HUES48 (cell line): ENCODE measurements around the gene GORASP1.
"Not testable (repeated sequence)": the region's sequence is repeated elsewhere in the genome, so short reads cannot be mapped to it uniquely, and the experiment has no call there.

Source experiments
- H3K27ac ChIP-seq: one replicate; pipeline ENCODE4 v1.7.0; 2013; ENCODE audit warnings: low read depth, low read length, inconsistent platforms
- H3K27me3 ChIP-seq: 2 replicates; pipeline ENCODE4 v1.6.1; 2013; ENCODE audit warnings: mild to moderate bottlenecking, low read length; ENCODE audit not compliant: control insufficient read depth, insufficient read depth
- H3K36me3 ChIP-seq: 2 replicates; pipeline ENCODE4 v1.6.1; 2013; ENCODE audit warnings: low read length; ENCODE audit not compliant: control insufficient read depth, insufficient read depth
- H3K4me1 ChIP-seq: 2 replicates; pipeline ENCODE4 v1.6.1; 2013; ENCODE audit warnings: mild to moderate bottlenecking, low read length; ENCODE audit not compliant: control insufficient read depth, insufficient read depth
- H3K4me3 ChIP-seq: 2 replicates; pipeline ENCODE4 v1.5.1; 2013; ENCODE audit warnings: mild to moderate bottlenecking, low read depth, low read length
- H3K9ac ChIP-seq: 2 replicates; pipeline ENCODE4 v1.6.1; 2013; ENCODE audit warnings: mild to moderate bottlenecking, low read depth, low read length, moderate library complexity
- H3K9me3 ChIP-seq: 2 replicates; pipeline ENCODE4 v1.6.1; 2013; ENCODE audit warnings: low read length; ENCODE audit not compliant: control insufficient read depth, insufficient read depth

GORASP1 gene

DNA sequence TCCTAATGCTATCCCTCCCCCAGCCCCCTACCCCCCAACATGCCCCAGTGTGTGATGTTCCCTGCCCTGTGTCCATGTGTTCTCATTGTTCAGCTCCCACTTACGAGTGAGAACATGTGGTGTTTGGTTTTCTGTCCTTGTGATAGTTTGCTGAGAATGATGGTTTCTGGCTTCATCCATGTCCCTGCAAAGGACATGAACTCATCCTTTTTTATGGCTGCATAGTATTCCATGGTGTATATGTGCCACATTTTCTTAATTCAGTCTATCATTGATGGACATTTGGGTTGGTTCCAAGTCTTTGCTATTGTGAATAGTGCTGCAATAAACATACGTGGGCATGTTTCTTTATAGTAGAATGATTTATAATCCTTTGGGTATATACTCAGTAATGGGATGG lies 46.2 kb downstream of the GORASP1 start:
- H3K9ac ChIP-seq, H3K9me3 ChIP-seq, H3K27me3 ChIP-seq, H3K27ac ChIP-seq, H3K36me3 ChIP-seq, H3K4me1 ChIP-seq, H3K4me3 ChIP-seq: not testable (repeated sequence)

DNA sequence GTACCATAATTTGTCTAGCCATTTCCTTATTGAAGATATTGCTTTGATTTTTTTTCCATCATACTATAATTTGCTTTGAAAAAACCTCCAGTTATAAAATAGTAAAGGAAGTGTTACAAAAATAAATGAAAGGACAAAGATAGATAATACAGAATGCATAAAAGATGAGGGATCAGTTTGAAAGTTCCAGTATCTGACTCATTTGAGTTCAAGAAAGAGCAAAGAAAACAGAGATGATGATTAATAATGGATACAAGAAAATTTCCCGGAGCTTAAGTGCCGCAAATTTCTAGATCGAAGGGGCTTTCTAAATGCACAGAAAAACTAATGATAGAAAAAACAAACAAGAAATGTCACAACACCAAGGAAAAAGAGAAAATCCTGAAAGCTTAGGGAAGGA lies 51.3 kb downstream of the GORASP1 start:
- Histone ChIP-seq H3K4me3 (no peak overlapping the region), H3K9ac (no peak overlapping the region), H3K9me3 (no peaks in the 10 kb centered on the region), H3K36me3 (no peaks in the 10 kb centered on the region), H3K27me3 (no peaks in the 10 kb centered on the region), H3K4me1 (peaks cover 4% of the 10 kb centered on the region; the same call in 1 of the 2 replicates), H3K27ac (no peak overlapping the region)

DNA sequence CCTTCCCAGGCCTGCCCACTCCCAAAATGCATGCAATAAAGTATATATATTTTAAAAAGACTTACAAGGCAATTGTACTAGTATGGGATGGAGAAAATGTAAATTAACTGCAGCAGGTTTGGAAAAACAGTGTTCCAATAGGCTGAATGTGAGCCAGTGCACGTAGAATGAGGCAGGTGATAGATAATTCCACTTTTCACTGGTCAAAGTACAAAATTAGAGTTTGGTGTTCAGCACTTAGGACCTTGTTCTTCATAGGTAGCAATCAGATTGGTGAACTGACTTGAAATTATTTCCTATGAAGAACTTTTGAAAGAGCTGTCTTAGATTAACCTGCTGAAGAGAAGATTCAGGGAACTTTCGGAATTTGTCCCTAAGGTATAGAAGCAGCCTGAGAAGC lies 53.7 kb downstream of the GORASP1 start:
- Histone ChIP-seq H3K36me3 (no peaks in the 10 kb centered on the region), H3K4me1 (no peaks in the 10 kb centered on the region; the same call in 1 of the 2 replicates), H3K27ac (no peak overlapping the region), H3K9me3 (no peaks in the 10 kb centered on the region), H3K9ac (no peak overlapping the region), H3K27me3 (no peaks in the 10 kb centered on the region), H3K4me3 (no peak overlapping the region)

DNA sequence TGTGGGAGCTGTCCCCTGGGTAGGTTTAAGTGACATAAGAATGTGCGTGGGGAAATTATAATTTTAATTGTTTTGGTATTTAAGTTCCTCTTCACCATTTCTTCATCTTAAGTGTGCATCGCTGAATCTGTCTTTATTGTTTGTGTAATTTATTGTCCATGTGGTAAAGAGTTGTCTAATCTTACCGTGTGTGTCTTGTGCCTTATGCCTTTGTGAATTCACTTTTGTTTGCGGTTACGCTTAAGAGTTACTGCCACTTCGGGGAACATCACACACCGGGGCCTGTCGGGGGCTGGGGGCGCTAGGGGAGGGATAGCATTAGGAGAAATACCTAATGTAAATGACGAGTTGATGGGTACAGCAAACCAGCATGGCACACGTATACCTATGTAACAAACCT lies 54.8 kb downstream of the GORASP1 start:
- peak overlapping the region; percentile 84 for H3K9ac ChIP-seq

DNA sequence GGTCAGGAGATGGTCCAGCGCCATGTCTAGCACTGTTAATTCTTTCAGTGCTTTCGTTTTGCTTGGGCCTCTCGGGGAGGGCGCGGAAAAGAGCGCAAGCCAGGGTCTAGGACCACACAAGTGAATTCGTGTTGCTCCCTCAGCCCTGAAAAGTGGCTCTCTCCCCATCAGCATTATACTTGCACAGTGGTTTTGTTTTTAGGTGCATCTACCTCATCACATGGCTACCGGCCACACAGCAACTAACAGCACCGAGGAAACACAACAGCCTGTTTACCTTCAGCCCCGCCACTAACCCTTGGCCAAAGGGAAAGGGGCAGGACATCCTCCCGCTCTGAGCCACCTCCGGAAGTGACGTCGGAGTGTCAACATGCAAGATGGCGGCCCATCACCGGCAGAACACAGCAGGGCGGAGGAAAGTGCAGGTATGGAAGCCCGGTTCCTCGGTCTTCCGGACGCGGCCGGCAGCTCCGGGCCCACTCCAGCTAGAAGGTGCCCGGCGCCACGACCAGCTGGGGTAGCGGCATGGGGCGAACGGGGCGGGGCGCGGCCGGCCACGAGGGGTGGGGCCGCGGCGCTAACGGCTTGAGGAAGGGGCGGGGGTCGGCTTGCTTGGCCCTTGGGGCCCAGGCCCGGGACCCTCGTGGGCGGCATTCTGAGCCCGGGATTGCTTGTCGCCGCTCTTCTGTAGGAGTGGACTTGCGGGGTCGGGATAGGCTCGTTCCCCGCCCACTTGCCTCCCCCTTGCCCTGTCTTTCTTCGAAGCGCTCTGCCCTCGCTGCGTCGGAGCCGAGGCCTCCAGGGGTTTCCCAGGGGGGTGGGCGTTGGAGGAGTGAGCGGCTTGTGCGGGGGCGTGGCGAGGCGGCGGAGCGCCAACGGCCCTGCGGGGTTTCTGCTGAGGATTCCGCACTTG lies 55.5 kb downstream of the GORASP1 start, which contains the start of the genes SCN11A and WDR48:
Gene SCN11A (minus strand): TSS at position 296 of the 913 bp plus-strand sequence. CDS start 101,582 bp downstream, outside the sequence.
Gene WDR48 (plus strand): TSS at position 368 of the 913 bp plus-strand sequence. CDS start 10 bp downstream, at position 378.
- Histone ChIP-seq H3K27me3 (no peaks in the 10 kb centered on the region), H3K4me3 (peak within 1 kb of the TSS; percentile 74), H3K9me3 (no peaks in the 10 kb centered on the region), H3K27ac (peak within 1 kb of the TSS; percentile 100), H3K4me1 (no peaks in the 10 kb centered on the region; the same call in 1 of the 2 replicates), H3K9ac (peak within 1 kb of the TSS; percentile 84), H3K36me3 (no peaks in the 10 kb centered on the region)

More for the DNA sequence above, 54.8 kb downstream of the GORASP1 start:
- H3K36me3 ChIP-seq, result no peaks in the 10 kb centered on the region
- H3K9me3 ChIP-seq, result no peaks in the 10 kb centered on the region
- peak overlapping the region; percentile 100 for H3K27ac ChIP-seq
- no peaks in the 10 kb centered on the region for H3K27me3 ChIP-seq
- no peaks in the 10 kb centered on the region; the same call in 1 of the 2 replicates for H3K4me1 ChIP-seq
- H3K4me3 ChIP-seq, result peak overlapping the region; percentile 74

DNA sequence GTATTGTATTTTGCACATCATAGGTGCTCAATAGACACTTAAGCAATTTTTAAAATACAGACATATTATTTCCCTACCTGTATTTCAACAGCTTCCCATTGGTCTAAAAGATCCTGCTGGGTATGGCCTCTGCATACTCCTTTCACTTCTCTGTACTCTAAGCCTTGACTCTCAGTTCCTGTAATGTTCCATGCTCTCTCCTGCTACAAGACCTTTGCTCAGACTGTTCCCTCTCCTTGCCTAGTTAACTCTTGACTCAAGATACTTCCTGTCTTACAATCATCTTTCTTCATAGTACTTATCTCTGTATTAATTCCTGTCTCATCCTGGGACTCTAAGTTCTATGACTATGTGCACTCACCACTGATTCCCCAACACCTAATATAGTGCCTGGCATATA lies 57.4 kb downstream of the GORASP1 start:
- H3K36me3 ChIP-seq, result no peaks in the 10 kb centered on the region
- H3K9me3 ChIP-seq, result no peaks in the 10 kb centered on the region
- no peak overlapping the region for H3K27ac ChIP-seq
- no peak overlapping the region for H3K4me3 ChIP-seq
- H3K9ac ChIP-seq, result no peak overlapping the region
- no peaks in the 10 kb centered on the region; the same call in 1 of the 2 replicates for H3K4me1 ChIP-seq
- no peaks in the 10 kb centered on the region for H3K27me3 ChIP-seq
